Spleen (tissue), 11 donors: ENCODE measurements around the gene PALD1. TPM values are rescaled to one million over a fixed set of nuclear protein-coding genes. Genes with fewer than 3 reads are reported as not detected.

Experiments
- DNase-seq: peaks from one replicate; pipeline ENCODE4 v3.0.0-alpha.2; 2020
- H3K27ac ChIP-seq, 8 donors: fragments of 200-600 bp; sonication (generic) in 7 of 8; 1 replicate in 4 of 8; 2 replicates in 4 of 8; pipeline versions ENCODE4 v1.5.0 to v1.8.0; 2016 to 2021; ENCODE audit warnings: inconsistent platforms in 4 of 8, mild to moderate bottlenecking in 4 of 8, moderate library complexity in 1 of 8
- H3K27me3 ChIP-seq, 7 donors: fragments of 200-600 bp; sonication (generic) in 6 of 7; replicated peaks in 1 of 7; 1 replicate in 4 of 7; 2 replicates in 3 of 7; pipeline versions ENCODE4 v1.5.0 to v1.8.0; 2016 to 2021; ENCODE audit warnings: inconsistent platforms in 3 of 7, mild to moderate bottlenecking in 1 of 7
- H3K36me3 ChIP-seq, 6 donors: fragments of 200-600 bp; sonication (generic) in 5 of 6; 1 replicate in 4 of 6; 2 replicates in 2 of 6; pipeline versions ENCODE4 v1.5.0 to v1.8.0; 2016 to 2021; ENCODE audit warnings: inconsistent platforms in 2 of 6
- H3K4me1 ChIP-seq, 6 donors: fragments of 200-600 bp; sonication (generic) in 5 of 6; 1 replicate in 3 of 6; 2 replicates in 3 of 6; pipeline versions ENCODE4 v1.5.0 to v1.8.0; 2016 to 2021; ENCODE audit warnings: inconsistent platforms in 3 of 6
- H3K4me3 ChIP-seq, 8 donors: fragments of 200-600 bp; sonication (generic) in 7 of 8; 1 replicate in 4 of 8; 2 replicates in 4 of 8; pipeline versions ENCODE4 v1.5.0 to v1.8.0; 2016 to 2021; ENCODE audit warnings: inconsistent platforms in 4 of 8, mild to moderate bottlenecking in 4 of 8, moderate library complexity in 2 of 8
- H3K9me3 ChIP-seq, 8 donors: fragments of 200-600 bp; sonication (generic) in 7 of 8; 1 replicate in 4 of 8; 2 replicates in 4 of 8; pipeline versions ENCODE4 v1.5.0 to v1.8.0; 2016 to 2021; ENCODE audit warnings: inconsistent platforms in 4 of 8
- CTCF ChIP-seq, 11 experiments: fragments of 200-600 bp in 7 of 11; fragments of 450-650 bp in 4 of 11; sonication (generic) in 4 of 11; IDR thresholded peaks in 8 of 11; conservative IDR thresholded peaks in 3 of 11; 1 replicate in 7 of 11; 2 replicates in 4 of 11; pipeline versions ENCODE4 v1.4.0 to v1.8.0; 2016 to 2021; ENCODE audit warnings: antibody characterized with exemption in 11 of 11, inconsistent platforms in 4 of 11, mild to moderate bottlenecking in 1 of 11
- POLR2A ChIP-seq, 3 donors: fragments of 450-650 bp; IDR thresholded peaks; one replicate each; pipeline ENCODE4 v1.5.1; 2017; ENCODE audit warnings: antibody characterized with exemption in 3 of 3, mild to moderate bottlenecking in 1 of 3
- POLR2AphosphoS5 ChIP-seq, 3 donors: sonication (generic); formaldehyde crosslinking; IDR thresholded peaks; one replicate each; pipeline ENCODE4 v1.5.1; 2017; ENCODE audit warnings: antibody characterized with exemption in 3 of 3
- WGBS, 5 donors: extraction: QIAGEN DNeasy Blood & Tissue Kit in 3 of 5; methylation state at CpG; one replicate each; pipeline versions ENCODE4 v1.1.5 to v1.1.7; 2013 to 2018; 5-methylcytosine and 5-hydroxymethylcytosine counted together
- intact Hi-C: fragments of 100-400 bp; cut with DNase I; formaldehyde crosslinking; loops from one replicate; pipeline ENCODE4 v1.15.0; 2023; ENCODE audit warnings: low total_unique reads
- polyA plus RNA-seq, 3 donors: library from polyadenylated mRNA; stranded (reverse); fragments of 200-250 nt; gene quantifications; one replicate each; pipeline ENCODE4 v1.2.1, GENCODE V29; 2013
- total RNA-seq, 7 donors: library from RNA; depleted of rRNA in 3 of 7; stranded (reverse); fragments of >200 nt in 3 of 7; fragmentation: NEBNext Ultra II Directional in 4 of 7; extraction: Animal tissue kit (Norgen Biotek cat#: 25700) in 4 of 7; gene quantifications; one replicate each; pipeline versions ENCODE4 v1.1.0 to v1.2.1, GENCODE V29; 2016 to 2021
- donor health status: healthy with polysubstance abuse.
- donor health status: DM: no; HTN: no; CAD: no; lungs with moderate emphysema.
- donor health status: DM: no; HTN: no; CAD: no.
- donor health status: Bipolar disorder and iron deficiency.
- donor health status: healthy.
- donor health status: DM: no; HTN: no; CAD: no.
- donor health status: DM: yes; HTN: yes; CAD: no.

PALD1 gene
- total and polyA plus RNA-seq, 10 donors: 7.7 to 27.8 (median 19.5) TPM

DNA sequence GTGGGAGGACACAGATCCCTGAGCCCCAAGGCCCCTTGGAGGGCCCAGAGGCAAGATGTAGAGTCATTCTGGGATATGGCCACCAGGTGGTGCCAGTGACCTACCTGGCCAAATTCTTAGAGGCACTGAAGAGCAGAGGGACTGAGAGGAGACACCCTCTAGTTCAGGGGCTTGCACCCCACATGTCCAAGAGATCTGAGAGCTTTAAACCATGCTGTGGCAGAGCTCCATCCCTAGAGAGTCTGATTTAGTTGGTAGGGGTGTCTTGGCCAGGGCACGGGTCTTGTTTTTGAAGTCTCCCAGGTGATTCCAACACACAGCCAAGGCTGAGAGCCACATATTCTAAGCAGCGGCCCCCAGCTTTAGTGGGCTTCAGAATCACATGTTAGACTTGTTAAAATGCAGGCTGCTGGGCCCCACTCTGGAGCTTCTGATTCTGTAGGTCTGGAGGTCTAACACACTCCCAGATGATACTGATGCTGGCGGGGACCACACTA, 71.4 kb downstream of the PALD1 start:
- peaks cover 0 to 52% (median 15%) of the 10 kb centered on the region in 6 donors for H3K36me3 ChIP-seq
- H3K4me1 ChIP-seq: peaks cover 0 to 5% (median 0%) of the 10 kb centered on the region in 6 donors
- no peaks in the 10 kb centered on the region for H3K27me3 ChIP-seq
- DNase-seq: peak; percentile 86
- no peak overlapping the region for H3K27ac ChIP-seq
- intact Hi-C loops: loop anchor here (2.0 kb wide), 2 partner anchors 209 to 331 kb away; no protein-coding TSS in a partner anchor
- 90 to 100% (median 94%) methylated on average over 3 of the region's 3 CpGs for WGBS, 5 donors
- no peaks in the 10 kb centered on the region for H3K9me3 ChIP-seq
- TF ChIP-seq POLR2AphosphoS5 (IDR thresholded peaks at IDR 0.05) (no peak), CTCF (IDR thresholded peaks at IDR 0.05 in 8 of 11, conservative IDR thresholded peaks at IDR 0.05 in 3 of 11) (peak; percentile 73 to 92 (median 89)), POLR2A (IDR thresholded peaks at IDR 0.05) (no peak)
- no peak overlapping the region for H3K4me3 ChIP-seq

DNA sequence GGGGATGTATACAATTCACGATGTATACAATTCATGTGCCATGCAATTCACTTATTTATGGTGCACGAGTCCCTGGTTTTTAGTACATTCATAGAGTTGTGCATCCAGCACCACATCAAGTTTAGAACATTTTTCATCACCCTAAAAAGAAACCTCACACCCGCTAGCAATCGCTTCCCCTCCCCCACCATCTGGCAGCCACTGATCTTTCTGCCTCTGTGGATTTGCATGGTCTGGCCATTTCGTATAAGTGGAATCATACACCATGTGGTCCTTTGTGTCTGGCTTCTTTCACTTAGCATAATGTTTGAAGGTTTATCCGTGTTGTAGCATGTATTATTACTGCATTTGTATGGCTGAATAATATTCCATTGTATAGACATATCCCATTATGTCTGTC, 71.9 kb downstream of the PALD1 start:
- H3K36me3 ChIP-seq: peaks cover 0 to 56% (median 15%) of the 10 kb centered on the region in 6 donors
- TF ChIP-seq POLR2AphosphoS5 (IDR thresholded peaks at IDR 0.05): no peak
- no peak for TF ChIP-seq CTCF (IDR thresholded peaks at IDR 0.05 in 8 of 11, conservative IDR thresholded peaks at IDR 0.05 in 3 of 11)
- no peak for TF ChIP-seq POLR2A (IDR thresholded peaks at IDR 0.05)
- no peak overlapping the region for H3K4me3 ChIP-seq
- intact Hi-C loops: loop anchor here (2.0 kb wide), 2 partner anchors 208 to 330 kb away; no protein-coding TSS in a partner anchor
- no peaks in the 10 kb centered on the region for H3K27me3 ChIP-seq
- 84 to 90% (median 89%) methylated on average over 6 of the region's 6 CpGs for WGBS, 5 donors
- H3K9me3 ChIP-seq: no peaks in the 10 kb centered on the region
- no peak overlapping the region for H3K27ac ChIP-seq
- DNase-seq: no peak
- peaks cover 0 to 5% (median 0%) of the 10 kb centered on the region in 6 donors for H3K4me1 ChIP-seq

DNA sequence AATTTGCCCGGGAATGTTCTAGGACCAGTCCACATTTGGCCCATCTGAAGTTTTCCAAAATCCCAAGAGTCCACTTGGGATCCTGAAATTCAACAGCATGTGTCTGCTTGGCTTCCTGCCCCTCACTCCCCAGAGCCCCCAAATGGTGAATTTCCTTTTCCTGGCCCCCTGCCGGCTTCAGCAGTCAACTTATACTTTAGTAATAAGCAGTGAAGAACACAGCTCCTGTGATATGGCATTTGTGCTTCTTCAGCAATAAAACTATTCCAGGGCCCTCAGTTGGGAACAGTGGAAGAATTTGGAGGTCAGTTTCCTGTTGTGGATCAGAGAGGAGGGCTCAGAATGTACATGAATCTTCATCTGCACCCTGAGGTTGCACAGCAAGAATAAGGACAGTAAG, 72.9 kb downstream of the PALD1 start:
- Histone ChIP-seq H3K27ac (no peak overlapping the region), H3K9me3 (no peaks in the 10 kb centered on the region), H3K27me3 (no peaks in the 10 kb centered on the region), H3K4me1 (peaks cover 0 to 5% (median 0%) of the 10 kb centered on the region in 6 donors), H3K36me3 (peaks cover 0 to 65% (median 15%) of the 10 kb centered on the region in 6 donors), H3K4me3 (no peak overlapping the region)
- TF ChIP-seq POLR2AphosphoS5 (IDR thresholded peaks at IDR 0.05): no peak
- no peak for TF ChIP-seq POLR2A (IDR thresholded peaks at IDR 0.05)
- no peak for TF ChIP-seq CTCF (IDR thresholded peaks at IDR 0.05 in 8 of 11, conservative IDR thresholded peaks at IDR 0.05 in 3 of 11)
- intact Hi-C loops: loop anchor here (2.0 kb wide), 2 partner anchors 207 to 329 kb away; no protein-coding TSS in a partner anchor
- WGBS, 5 donors: 49 to 84% (median 51%) methylated on average over 2 of the region's 2 CpGs
- DNase-seq: no peak

- DNase-seq: no peak
- intact Hi-C loops: loop anchor here (2.0 kb wide), 2 partner anchors 207 to 329 kb away; no protein-coding TSS in a partner anchor
- 86 to 95% (median 93%) methylated on average over 19 of the region's 19 CpGs for WGBS, 5 donors
- peaks cover 0 to 5% (median 0%) of the 10 kb centered on the region in 6 donors for H3K4me1 ChIP-seq
- H3K4me3 ChIP-seq: no peak overlapping the region
- no peaks in the 10 kb centered on the region for H3K9me3 ChIP-seq
- peaks cover 0 to 69% (median 15%) of the 10 kb centered on the region in 6 donors for H3K36me3 ChIP-seq
- H3K27ac ChIP-seq: no peak overlapping the region
- TF ChIP-seq CTCF (IDR thresholded peaks at IDR 0.05 in 8 of 11, conservative IDR thresholded peaks at IDR 0.05 in 3 of 11): no peak
- TF ChIP-seq POLR2AphosphoS5 (IDR thresholded peaks at IDR 0.05): no peak
- no peak for TF ChIP-seq POLR2A (IDR thresholded peaks at IDR 0.05)
- no peaks in the 10 kb centered on the region for H3K27me3 ChIP-seq
Measured at GRCh38 chr10:70551971-70552422, 73.4 kb downstream of the PALD1 start.
